ENCODE data around the gene TCN1. TPM values are rescaled to one million over a fixed set of nuclear protein-coding genes. Genes with fewer than 3 reads are reported as not detected.
"Not testable (repeated sequence)": the region's sequence is repeated elsewhere in the genome, so short reads cannot be mapped to it uniquely, and the experiment has no call there.

Gene TCN1, protein sequence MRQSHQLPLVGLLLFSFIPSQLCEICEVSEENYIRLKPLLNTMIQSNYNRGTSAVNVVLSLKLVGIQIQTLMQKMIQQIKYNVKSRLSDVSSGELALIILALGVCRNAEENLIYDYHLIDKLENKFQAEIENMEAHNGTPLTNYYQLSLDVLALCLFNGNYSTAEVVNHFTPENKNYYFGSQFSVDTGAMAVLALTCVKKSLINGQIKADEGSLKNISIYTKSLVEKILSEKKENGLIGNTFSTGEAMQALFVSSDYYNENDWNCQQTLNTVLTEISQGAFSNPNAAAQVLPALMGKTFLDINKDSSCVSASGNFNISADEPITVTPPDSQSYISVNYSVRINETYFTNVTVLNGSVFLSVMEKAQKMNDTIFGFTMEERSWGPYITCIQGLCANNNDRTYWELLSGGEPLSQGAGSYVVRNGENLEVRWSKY
- total RNA-seq (2021; ENCODE audit: unreplicated experiment) (1.7 TPM), Bru-seq, nascent RNA (percentile 27 among the genes with signal in this experiment), BruChase-seq, experiment 1, labeled RNA remaining after a 6-hour chase (percentile 26 among the genes with signal in this experiment), BruChase-seq, experiment 2, labeled RNA remaining after a 2-hour chase (percentile 20 among the genes with signal in this experiment)
- polyA plus RNA-seq (2012): 1.6 and 1.8 TPM in 2 replicates
- long read RNA-seq, partial matches to known transcripts: 0 of 1 reads
- long read RNA-seq, other reads (novel, unspliced or antisense): 0 of 1 reads

DNA sequence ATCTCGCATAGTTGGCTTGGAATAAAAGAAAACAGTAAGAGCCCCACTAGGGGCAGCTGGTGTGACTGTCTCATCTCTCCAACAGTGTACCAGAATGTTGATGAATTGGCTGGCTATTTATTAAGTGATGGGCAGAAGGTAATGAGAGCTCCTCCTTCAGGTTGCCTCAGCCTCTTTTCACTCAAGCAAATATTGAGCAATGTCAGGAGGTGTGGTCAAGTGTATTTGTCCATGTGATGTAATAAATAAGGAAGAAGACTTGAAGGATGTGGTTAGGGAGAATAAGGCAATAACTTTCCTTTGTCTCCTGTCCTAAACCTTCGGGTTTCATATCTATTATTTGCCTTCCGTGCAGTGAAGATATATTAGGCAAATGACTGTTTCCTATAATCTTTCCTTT lies at the start of gene TCN1:
Gene TCN1, minus strand, starts transcription at position 91 of the 400 bp plus-strand sequence. Its CDS starts 17 bp downstream, at position 74.
- TF ChIP-seq, protein P1, sequence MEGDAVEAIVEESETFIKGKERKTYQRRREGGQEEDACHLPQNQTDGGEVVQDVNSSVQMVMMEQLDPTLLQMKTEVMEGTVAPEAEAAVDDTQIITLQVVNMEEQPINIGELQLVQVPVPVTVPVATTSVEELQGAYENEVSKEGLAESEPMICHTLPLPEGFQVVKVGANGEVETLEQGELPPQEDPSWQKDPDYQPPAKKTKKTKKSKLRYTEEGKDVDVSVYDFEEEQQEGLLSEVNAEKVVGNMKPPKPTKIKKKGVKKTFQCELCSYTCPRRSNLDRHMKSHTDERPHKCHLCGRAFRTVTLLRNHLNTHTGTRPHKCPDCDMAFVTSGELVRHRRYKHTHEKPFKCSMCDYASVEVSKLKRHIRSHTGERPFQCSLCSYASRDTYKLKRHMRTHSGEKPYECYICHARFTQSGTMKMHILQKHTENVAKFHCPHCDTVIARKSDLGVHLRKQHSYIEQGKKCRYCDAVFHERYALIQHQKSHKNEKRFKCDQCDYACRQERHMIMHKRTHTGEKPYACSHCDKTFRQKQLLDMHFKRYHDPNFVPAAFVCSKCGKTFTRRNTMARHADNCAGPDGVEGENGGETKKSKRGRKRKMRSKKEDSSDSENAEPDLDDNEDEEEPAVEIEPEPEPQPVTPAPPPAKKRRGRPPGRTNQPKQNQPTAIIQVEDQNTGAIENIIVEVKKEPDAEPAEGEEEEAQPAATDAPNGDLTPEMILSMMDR (IDR thresholded peaks at IDR 0.05 in 2 of 3, conservative IDR thresholded peaks at IDR 0.05 in 1 of 3; ENCODE audit: borderline replicate concordance in 1 of 3, insufficient read depth in 1 of 3, low read depth in 2 of 3, low read length in 2 of 3): peak in 1 of 3 experiments; percentile 27; a peak in 1 of 6 replicates
- TF ChIP-seq CBX3 (IDR thresholded peaks at IDR 0.05; ENCODE audit: low read depth): peak; percentile 67
- TF ChIP-seq CEBPB (IDR thresholded peaks at IDR 0.05; ENCODE audit: low read depth): peak; percentile 96
- no peak for TF ChIP-seq FOSL1 (IDR thresholded peaks at IDR 0.05; ENCODE audit: low read depth)
- RAD21 ChIA-PET (ENCODE audit: low non-redundant PET in 1 of 2, low total read pairs in 2 of 2, uncharacterized antibody in 2 of 2, unreplicated experiment in 2 of 2): no interaction called here
- Histone ChIP-seq H3K4me1 (ENCODE audit: control insufficient read depth in 1 of 2, insufficient read depth in 2 of 2, low read length in 2 of 2) (peaks cover 0 to 27% of the 10 kb centered on the region in 2 experiments; a peak in 2 of 4 replicates), H3K9ac (ENCODE audit: low read length) (no peak within 1 kb of the TSS), H3K27ac (ENCODE audit: low read depth, low read length) (no peak within 1 kb of the TSS), H2AFZ (ENCODE audit: low read depth, low read length, poor library complexity, severe bottlenecking) (peak within 1 kb of the TSS; percentile 50), H3K36me3 (ENCODE audit: control insufficient read depth in 1 of 2, insufficient read depth in 2 of 2, low read length in 2 of 2) (no peaks in the 10 kb centered on the region), H3K4me3 (replicated peaks in 1 of 2; ENCODE audit: low read depth in 1 of 2, low read length in 2 of 2) (no peak within 1 kb of the TSS), H4K20me1 (ENCODE audit: insufficient read depth) (no peaks in the 10 kb centered on the region), H3K9me3 (ENCODE audit: control insufficient read depth in 1 of 2, insufficient read depth in 1 of 2, low read depth in 1 of 2, low read length in 2 of 2) (no peaks in the 10 kb centered on the region), H3K9me2 (ENCODE audit: insufficient read depth) (no peaks in the 10 kb centered on the region), H3K27me3 (ENCODE audit: insufficient read depth, low read length) (no peaks in the 10 kb centered on the region), H3K79me2 (ENCODE audit: insufficient read depth, low read length) (no peaks in the 10 kb centered on the region), H3K4me2 (ENCODE audit: low read length) (peak within 1 kb of the TSS; percentile 54)
- no TSS peak for BruUV-seq (replicated peaks)
- CTCF ChIA-PET: no interaction called here
- ATAC-seq: peak; percentile 79
- DNase-seq (ENCODE audit: low read depth, low spot score): peak; percentile 52
- POLR2A ChIA-PET: no interaction called here
- intact Hi-C loops (cut with micrococcal nuclease): no loop called here

DNA sequence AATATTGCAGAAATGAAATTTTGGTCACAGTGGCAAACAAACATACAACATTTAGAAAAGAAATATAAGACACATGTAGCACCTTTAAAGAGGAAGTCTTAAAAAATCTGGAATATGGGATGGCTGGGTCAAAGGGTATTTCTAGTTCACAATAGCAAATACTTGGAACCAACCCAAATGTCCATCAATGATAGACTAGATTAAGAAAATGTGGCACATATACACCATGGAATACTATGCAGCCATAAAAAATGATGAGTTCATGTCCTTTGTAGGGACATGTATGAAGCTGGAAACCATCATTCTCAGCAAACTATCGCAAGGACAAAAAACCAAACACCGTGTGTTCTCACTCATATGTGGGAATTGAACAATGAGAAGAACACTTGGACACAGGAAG lies 37.3 kb upstream of the TCN1 start:
- ATAC-seq; CTCF ChIA-PET; intact Hi-C loops (cut with micrococcal nuclease); H4K20me1 ChIP-seq (ENCODE audit: insufficient read depth); H3K4me2 ChIP-seq (ENCODE audit: low read length); H3K9me3 ChIP-seq (ENCODE audit: control insufficient read depth in 1 of 2, insufficient read depth in 1 of 2, low read depth in 1 of 2, low read length in 2 of 2); H3K36me3 ChIP-seq (ENCODE audit: control insufficient read depth in 1 of 2, insufficient read depth in 2 of 2, low read length in 2 of 2); H2AFZ ChIP-seq (ENCODE audit: low read depth, low read length, poor library complexity, severe bottlenecking); H3K27ac ChIP-seq (ENCODE audit: low read depth, low read length); RAD21 ChIA-PET (ENCODE audit: low non-redundant PET in 1 of 2, low total read pairs in 2 of 2, uncharacterized antibody in 2 of 2, unreplicated experiment in 2 of 2); DNase-seq (ENCODE audit: low read depth, low spot score); BruUV-seq (replicated peaks); H3K27me3 ChIP-seq (ENCODE audit: insufficient read depth, low read length); POLR2A ChIA-PET; H3K9me2 ChIP-seq (ENCODE audit: insufficient read depth); H3K79me2 ChIP-seq (ENCODE audit: insufficient read depth, low read length); H3K9ac ChIP-seq (ENCODE audit: low read length); H3K4me3 ChIP-seq (replicated peaks in 1 of 2; ENCODE audit: low read depth in 1 of 2, low read length in 2 of 2): not testable (repeated sequence)
- peaks cover 7 to 20% of the 10 kb centered on the region in 2 experiments; a peak in 3 of 4 replicates for H3K4me1 ChIP-seq (ENCODE audit: control insufficient read depth in 1 of 2, insufficient read depth in 2 of 2, low read length in 2 of 2)
